ENCODE data around the gene PLEKHA3.
"Not testable (repeated sequence)": the region's sequence is repeated elsewhere in the genome, so short reads cannot be mapped to it uniquely, and the experiment has no call there.

The PLEKHA3 gene

DNA sequence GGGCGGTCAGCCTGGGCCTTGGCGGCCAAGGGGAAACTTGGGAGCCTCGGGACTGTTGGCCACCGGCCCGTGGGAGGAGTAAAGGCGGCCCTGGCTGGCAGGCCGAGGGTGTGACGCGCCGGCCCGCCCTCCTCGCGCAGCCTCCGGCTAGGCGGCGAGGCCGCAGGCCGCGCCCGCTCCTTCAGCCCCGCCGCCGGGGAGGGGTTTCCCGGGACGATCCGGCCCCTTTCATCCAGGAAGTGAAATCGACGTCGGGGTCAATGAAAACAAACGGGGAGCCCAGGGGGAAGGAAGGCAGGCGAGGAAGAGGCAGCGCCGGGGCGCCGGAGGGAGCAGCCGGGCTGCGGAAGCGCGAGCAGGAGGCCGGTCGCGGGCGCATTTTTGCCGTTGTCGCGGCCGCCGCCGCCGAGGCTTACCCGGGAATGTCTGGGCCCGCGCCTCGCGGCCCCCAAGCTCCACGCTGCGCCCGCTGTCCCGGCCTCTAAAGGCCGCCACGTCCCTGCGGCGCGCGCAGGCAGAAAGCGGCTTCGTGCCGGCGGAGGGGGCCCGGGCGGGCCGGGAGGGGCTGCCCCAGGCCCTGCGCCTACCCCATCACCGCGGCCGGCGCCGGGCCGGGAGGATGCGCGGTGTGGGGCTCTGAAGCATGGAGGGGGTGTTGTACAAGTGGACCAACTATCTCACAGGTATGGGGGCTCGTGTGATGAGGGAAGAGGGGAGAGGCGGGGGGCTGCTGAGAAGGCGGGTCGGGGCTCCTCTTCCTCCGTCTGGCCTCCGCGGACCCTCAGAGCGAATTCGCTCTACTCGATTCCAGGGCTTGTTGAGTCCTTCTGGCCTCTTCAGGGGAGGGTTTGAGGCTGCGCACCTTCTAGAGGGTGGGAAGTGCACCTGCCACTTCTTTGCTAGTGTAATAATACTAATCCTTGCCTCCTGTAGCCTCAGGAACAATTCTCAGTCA is at the start of gene PLEKHA3:
Gene PLEKHA3, plus strand, starts transcription at position 231 of the 955 bp plus-strand sequence. Its CDS starts 413 bp downstream, at position 644.
- DNase-seq, result peak; percentile 73 to 83

DNA sequence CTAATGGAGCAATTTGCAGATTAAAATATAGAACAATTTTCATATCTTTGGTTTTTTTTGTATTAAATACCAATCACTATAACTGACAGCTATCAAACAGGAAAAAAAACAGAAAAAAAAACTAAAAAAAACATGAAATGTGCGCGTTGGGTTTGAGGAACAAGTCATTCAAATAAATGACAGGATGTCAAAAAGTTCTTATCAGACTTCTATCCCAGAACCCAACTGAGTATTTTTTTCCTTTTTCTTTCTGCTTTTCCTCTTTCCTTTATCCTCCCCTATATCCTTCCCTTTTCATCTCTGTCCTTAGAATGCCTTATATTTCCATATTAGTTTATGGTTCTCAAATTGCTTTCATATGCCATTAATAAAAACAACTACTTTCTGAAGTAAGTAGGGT is 43.6 kb upstream of the PLEKHA3 start:
- DNase-seq, result no peak

DNA sequence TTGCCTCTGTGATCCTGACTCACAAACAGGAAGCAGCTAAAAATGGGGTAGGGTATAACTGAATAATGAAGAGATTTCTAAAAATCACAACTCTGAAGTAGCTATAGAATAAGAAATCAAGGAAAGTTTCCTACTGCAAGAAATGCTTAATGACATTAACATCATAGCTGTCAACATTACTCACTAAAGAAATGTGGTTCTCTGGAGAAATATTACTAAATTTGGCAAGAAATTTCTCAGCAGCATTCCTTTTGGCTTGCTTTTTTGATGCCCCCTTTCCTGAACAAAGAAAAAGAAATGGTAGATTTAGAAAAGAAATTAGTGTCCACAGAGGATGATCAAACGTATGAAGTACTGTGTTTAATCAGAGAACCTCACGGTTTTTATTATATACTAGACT is 38.8 kb upstream of the PLEKHA3 start:
- no peak for DNase-seq

DNA sequence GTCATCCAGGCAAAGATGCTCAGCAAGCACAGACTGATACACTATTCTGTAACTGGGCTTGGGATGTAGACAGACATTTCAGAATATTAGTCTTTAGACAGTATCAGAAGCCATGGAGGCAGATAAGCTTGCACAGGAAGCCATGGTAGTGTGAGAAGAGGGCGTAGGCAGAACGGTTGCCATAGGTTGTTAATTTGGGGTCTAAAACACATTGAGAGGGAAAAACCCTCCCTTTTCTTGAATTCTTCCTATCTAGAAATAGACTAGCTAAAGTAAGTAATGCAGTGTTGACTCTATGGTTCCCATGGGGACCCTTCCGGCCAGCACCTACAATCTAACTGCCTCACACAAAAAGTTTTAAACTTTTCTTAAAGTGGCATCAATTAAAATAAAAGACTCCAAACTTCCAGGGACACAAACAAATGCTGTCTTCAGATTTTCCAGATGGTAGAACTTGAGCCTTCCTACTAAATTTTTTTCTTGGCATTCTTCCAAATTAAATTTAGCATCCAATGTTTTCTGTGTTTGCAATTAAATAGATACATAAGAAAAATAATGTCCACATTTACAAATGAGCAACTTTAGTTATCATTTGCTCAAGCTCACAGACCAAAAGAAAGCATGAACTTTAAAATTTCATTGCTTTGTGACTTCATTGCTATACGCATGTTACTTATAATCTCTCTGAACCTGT is 31.1 kb upstream of the PLEKHA3 start:
- DNase-seq, result no peak

DNA sequence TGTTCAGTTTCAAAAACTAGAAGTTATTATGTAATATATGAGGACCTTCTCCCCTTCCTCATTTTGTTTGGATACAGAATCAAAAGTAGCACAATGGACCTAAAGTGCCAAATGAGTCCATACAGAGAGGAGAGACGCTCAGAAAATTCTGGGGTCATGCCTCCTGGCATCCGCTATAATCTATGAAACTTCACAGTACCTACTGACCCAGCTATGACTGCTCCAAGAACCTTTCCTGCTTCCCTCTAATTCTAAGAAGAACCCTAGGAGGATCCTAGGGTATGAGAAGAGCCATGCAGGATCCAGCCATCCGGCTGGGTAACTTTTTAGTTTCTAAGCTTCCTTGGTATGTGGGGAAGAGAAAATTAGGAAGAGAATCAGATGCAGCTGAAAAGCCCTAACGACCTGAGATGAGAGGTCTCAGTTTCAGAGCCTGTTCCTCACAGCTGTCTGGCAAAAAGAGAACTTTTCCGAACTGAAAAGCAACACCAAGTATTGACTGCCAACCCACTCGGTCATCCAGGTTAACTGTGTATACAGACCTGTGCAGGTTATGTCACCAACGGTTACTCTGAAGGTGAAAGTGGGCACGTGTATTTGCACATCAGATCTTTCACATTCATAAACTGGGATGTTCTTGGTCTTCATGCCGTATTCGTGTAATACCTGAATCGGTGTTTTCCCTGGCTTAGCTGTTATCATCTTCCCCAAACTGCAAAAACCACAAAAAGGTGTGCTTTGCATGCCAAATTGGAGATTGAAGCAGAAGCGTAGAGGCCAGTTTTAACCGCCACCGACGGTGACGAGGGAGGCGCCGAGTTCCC is 30.3 kb upstream of the PLEKHA3 start:
- peak in 1 of 2 experiments; percentile 28 for DNase-seq

DNA sequence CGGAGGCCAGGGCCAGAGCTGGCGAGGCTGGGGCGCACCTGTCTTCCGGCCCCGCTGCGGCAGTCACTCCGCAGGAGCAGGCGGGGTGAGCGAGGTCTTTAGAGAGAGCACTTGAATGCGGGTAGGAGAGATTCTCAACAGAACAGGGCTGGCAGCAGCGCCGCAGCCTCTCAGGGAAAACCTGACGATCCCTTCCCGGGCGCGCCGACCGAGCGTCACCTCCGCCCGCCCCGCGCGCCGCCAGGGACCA is 29.8 kb upstream of the PLEKHA3 start:
- peak in 1 of 2 experiments; percentile 75 for DNase-seq

DNA sequence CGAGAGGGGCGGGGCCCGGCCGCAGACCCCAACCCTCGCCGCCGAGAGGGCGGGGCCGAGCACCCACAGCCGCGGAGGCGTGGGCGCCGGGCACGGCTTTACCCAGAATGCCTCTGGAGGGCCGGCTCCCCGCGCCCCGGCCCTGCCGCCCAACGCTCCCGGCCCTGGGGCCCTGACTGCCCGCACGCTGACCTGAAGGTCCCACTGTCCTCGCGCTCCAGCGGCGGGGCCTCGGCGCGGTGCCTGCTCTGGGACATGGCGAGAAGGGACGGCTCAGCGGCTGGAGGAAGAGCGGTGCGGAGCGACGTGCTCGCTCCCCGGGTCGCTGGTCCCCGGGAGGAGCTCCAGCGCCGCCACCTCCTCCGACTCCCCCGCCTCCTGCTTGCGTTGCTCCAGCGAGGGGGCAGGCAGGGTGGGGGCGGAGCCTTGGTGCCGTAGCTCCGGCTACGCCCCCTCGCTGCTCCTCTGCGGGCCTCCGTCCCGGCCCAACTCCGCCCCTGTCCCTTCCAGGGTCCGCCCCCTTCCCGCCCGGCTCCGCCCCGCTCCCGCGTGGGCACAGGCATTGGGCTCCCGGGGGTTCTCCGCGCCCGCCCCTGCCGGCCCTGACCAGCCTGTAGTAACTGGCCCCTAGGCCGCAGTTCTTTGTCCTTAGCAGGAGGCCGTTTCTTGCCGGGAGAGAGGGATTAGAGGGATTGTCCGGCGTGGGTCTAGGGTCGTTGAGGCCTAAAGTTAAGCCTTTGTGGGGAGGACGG is 29.3 kb upstream of the PLEKHA3 start, which contains the start of the genes PJVK and PRKRA:
Gene PJVK, plus strand, starts transcription at position 605 of the 752 bp plus-strand sequence. CDS start 2,032 bp downstream, outside the sequence.
Gene PRKRA, minus strand, starts transcription at position 402 of the 752 bp plus-strand sequence. Its CDS starts 145 bp downstream, at position 257.
- DNase-seq, result peak; percentile 85 to 94

DNA sequence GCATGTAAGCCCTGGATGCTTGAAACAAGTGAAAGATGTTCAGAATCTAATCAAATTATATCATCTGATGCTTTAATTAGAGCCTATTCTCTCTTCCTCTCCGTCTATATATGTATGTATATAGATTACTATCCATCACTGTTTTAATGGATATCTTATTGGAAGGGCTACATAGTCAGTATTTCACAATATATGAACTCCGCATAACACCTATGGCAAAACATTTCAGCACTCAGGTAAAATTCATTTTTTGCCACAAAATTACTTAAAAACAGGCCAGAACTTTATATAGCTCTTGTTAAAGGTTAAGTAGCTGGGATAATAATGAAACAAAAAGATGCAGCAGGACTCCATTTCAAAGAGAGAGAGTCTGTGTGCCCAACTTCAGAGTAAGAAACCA is 27.9 kb upstream of the PLEKHA3 start:
- no peak for DNase-seq

DNA sequence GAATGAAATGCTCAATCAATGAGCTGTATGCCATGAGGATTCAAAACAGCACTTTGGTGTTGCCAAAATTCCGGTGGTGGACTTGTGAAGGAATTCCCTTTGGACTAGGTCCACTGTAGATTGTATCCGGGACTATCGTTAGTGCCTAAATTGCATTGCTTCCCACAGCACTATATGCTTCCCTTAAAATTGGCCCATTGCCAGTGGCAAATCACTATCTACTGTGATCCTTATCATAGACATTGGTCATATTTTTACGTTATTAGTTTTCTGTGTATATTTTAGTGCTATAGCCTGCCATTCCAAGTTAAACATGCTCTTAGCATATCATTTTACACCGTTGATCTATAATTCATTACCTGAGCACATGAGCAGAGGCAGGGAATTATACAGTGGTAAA is 27.4 kb upstream of the PLEKHA3 start:
- DNase-seq, result no peak

DNA sequence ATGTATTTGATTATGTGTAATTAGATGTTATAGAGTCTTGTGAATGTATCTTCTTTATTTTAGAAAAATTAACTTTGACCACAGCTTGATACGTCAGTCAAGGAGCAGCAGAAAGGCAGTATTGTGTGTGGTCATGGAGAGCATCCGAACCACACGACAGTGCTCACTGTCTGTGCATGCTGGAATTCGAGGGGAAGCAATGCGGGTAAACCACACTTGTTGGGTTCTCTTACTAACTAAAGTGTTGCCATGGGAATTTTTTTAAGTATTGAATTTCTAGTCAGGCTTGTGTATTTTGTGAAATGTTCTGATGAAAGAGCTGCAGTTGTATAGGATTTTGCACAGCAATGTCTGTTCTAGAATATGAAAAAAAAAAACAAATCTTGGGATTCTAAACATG is 24.3 kb upstream of the PLEKHA3 start:
- DNase-seq, result no peak

DNA sequence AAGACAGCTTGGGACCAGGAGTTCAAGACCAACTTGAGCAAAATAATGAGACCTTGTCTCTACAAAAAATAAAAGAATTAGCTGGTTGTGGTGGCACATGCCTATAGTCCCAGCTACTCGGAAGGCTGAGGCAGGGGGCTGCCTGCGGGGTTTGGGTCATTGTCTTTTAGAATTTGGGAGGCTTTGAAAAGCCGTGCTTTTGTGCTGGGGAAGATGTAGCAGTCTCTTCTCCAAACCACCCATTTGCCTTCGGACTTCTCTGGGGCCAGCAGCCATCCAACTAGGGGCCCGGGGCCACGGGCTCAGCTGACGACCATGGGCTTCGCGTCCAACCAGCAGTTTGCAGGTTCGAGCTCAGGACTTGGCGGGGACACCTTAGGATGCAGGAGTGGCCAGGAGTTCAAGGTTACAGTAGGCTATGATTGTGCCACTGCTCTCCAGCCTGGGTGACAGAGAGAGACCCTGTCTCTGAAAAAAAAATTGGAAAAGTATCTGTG is 22.8 kb upstream of the PLEKHA3 start:
- no peak for DNase-seq

DNA sequence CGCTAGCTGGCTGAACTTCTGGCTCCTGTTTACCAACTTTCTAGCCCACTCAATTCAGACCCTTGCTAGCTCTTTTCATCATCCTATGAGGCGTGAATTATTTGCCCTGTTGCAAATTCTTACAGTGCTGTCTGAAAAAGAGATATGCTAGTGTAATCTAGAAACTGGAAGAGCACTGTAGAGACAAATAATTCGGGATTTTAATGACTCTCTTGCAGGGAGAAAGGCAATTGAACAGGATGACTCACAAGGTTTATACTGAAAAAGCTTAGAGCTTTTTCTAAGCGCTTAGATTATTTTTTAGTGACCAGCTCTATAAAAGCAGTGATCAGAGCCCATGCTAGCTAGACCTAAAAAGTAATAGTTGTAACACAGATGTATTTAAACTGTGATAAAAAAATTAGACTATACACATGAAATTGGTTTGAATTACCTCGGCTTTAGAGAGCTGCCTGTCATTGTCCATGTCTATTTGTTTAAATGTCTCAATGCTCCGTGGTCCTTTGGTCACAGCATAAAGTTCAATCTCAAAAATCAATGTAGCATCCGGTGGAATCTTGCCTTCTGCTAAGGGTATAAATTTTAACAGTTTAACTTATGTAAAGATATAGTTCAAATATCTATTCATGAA is 10.9 kb upstream of the PLEKHA3 start:
- no peak for DNase-seq

DNA sequence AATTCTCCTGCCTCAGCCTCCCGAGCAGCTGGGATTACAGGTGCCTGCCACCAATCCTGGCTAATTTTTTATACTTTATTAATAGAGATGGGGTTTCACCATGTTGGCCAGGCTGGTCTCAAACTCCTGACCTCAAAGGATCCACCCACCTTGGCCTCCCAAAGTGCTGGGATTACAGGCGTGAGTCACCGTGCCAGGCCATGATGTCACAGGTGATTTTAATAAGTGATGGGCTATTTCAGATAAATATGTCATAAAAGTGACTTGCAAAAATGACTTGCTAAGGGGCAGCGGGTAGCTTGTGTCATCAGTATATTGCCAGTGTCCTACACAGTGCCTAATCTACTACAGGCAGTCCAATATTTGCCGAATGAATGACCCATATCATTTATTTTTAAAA is 8.9 kb upstream of the PLEKHA3 start:
- not testable (repeated sequence) for DNase-seq

DNA sequence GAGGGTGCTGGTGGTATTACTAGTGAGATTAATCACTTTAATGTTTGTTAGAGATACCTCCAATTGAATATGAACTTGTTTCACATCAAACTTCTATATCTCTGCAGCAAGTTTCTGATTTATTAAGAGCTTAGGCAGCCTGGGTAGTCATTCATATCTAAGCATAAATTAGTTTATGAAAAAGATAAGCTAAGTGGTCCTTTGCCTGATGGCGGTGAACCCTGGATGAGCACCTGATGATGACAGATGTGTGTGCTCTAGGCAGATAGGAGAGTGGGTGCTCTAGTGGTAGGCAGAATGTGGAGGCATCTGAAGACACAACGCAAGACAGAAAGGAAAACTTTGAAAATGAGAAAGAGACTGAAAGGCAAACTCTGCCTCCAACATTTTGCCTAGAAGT is 6.9 kb upstream of the PLEKHA3 start:
- DNase-seq, result no peak

DNA sequence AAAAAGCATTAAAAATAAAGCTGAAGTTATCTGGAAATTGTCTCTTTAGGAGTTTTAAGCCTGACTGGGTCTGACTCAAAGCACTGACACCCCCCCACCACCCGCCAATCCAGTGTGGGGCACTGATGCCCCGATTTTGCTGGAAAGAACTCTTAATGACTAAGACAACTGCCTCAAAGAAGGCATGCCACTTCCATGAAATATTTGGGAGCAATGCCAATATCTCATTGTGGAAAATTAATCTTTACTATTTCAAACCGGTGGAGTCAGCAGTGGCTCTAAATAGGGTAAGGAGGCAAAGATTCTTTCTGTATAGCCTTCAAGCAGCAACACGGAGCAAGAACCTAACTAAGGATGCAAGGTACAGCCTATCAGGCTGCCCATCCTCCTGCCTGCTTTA is 6.3 kb upstream of the PLEKHA3 start:
- no peak for DNase-seq

DNA sequence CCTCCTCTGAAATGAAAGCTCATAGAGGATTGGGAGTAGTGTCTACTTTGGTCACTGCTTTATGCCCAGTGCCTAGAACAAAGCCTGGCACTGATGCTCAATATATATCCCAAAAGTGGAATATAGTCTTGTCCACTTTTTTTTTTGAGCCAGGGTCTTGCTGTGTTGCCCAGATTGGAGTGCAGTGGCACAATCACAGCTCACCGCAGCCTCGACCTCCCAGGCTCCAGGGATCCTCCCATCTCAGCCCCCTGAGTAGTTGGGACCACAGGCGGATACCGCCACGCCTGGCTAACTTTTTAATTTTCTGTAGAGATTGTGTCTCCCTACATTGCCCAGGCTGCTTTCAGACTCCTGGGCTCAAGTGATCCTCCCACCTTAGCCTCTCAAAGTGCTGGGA is 5.7 kb upstream of the PLEKHA3 start:
- DNase-seq, result no peak

DNA sequence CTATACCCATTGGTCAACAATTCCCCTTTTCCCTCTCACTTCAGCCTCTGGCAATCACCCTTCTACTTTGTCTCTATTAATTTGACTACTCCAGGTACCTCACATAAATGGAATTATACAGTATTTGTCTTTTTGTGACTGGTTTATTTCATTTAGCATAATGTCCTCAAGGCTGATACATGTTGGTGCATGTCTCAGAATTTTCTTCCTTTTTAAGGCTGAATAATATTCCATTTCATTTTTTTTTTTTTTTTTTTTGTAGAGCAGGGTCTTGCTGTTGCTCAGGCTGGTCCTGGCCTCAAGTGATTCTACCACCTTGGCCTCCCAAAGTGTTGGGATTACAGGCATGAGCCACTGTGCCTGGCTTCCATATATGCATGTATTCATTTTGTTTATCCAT is 3.8 kb upstream of the PLEKHA3 start:
- no peak for DNase-seq

DNA sequence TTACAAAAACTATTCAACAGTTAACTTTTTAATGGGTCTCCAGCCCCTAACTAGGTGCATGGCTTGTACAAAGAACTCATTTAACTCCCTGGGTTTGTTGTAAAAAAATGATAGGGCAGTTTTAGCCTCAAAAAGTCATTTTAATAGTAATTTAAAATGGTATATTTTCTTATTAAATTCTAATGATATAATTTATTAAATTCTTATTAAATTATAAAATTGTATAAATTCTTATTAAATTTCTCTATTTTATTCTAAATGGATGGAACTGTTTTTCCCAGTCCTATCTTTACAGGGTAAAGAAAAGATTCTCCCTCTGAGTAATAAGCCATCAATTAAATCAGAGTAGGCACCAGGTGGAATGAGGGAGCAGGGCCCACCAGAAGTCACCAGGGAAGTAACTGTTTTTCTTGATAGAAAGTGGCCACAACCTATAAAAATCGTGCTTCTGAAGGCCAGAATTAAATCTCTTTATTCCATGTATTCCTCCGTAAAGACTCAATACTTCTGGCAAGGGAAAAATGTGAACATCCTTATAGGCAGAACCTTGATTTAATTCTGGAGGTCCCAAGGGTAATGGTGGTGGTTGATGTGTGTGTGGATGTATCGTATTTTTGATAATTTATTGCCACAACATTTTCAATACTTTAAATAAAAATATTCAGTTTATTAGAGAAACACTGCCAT is 2.7 kb upstream of the PLEKHA3 start:
- DNase-seq, result peak in 1 of 2 experiments; percentile 15

DNA sequence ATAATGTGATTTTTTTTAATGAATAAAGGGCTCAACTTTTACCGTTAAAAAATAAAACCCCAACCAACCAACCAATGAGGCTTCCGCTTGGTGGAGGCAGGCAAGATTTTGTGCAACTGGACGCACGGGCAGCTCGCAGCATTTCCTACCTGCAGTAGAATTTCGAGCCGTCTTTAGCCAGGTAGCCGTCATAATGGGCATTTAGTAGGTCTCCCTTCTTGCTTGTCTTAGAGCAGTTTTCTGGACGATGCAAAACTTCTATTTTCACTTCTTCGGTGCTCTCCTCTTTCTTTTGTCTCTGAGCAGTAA is 2.2 kb upstream of the PLEKHA3 start:
- DNase-seq, result no peak

DNA sequence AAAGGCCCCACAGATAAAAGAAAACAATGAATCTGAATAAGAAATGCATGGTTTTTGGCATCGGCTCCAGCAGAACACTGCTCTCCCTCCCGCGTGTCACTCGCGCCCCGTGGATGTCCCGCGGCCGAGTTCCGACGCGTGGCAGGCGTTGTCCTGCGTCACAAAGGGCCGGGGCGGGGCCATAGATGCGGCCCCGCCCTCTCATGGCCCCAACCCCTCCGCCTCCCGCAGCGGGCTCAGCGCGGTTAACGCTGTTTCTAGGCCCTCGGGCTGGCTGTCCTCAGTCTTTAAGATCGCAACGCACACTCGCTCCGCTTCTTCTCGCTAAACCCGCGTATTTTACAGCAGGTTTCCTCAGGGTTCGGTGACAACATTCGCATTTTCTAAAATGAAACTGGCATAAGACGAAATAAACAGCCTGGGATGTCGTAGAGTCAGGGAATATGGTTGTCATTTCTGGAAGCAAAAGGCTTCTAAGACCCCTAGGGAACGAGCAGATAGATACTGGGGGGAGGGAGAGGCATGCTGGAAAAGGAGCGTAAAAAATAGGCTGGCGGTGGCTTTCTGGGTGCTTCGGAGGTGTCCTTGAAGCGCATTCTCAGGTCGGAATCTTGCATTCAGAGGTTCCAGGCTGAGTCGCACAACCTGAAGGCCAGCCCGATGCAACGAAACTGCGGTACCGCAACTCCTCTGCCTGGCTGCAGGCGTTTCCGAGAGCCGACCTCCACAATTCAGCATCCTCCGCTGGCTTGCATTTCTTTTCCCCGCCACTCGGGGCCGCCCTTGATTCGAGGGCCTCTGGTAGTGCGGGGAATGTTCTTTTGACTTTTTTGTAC is 1.6 kb upstream of the PLEKHA3 start, which contains the start of gene FKBP7:
Gene FKBP7, minus strand, starts transcription at position 162 of the 836 bp plus-strand sequence. Its CDS starts 101 bp downstream, at position 61.
- DNase-seq, result peak; percentile 62 to 83

Measured in NCI-H524 (cell line).